ENCODE results near the gene BRF1.

Gene BRF1

DNA sequence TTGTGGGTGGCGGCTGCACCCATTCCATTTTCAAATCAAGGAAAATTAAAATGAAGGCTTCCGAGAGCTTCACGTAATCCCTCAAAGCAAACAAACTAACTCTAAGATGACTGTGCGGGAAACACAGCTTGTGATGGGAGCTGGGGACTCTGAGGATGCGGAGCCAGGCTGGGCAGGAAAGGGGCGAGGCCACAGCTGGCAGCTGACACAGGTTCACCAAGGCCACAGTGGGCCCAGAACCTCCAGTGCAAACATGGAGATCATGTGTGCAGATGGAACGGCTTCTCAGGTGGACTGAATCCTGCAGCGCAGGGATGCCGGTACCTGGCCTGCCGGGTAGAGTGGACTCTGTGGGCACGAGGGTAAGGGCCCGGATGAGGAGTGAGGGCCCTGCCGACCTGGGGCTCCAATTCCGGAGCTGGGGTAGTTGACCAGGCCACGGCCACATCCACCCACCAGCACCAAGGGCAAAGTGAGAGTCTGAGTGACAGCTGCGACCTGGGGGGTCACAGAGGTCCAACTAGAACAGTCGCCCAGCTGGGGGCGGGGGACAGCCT, 71.6 kb downstream of the BRF1 start:
- no peak for DNase-seq (ENCODE audit: low spot score)

DNA sequence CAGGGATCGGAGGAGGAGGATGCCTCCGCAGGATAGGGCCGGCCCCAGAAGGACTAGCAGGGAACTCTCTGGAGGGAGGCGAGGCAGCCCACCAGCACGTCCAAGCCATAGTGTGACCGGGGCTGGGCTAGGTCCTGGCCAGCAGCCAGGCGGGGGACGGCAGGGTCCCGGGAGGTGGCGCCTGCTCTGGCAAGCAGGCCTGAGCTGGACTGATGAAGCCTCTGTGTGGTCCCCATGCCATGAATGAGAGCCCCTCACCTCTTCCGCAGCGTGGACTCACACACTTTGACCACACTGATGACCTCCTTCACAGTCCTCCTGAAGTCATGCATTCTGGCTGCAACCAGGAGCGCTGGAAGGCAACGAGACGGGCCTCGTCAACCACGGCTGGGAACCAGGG, 72.2 kb downstream of the BRF1 start:
- no peak for DNase-seq (ENCODE audit: low spot score)

- no peak for DNase-seq (ENCODE audit: low spot score)
These were observed 73.5 kb downstream of the BRF1 start for GRCh38 chr14:105227346-105227745.

DNA sequence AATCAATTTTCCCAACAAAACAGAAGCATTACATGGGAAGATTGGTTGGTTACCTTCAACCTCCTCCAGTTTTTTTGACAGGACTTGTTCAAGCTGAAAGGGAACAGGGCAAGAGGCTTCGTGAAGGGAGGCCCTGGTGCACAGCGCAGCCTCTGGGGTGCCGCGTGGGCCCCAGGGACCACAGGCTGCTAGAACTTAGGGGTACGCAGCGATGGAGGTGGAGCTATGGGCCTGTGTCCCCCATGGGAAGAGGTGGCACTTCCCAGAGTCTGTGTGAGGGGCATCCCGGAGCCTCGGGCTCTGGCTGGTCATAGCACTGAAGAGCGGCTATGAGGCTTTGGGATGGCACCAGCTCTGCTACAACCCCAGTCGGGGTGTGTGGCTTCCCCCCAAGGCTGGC, 74.6 kb downstream of the BRF1 start:
- DNase-seq (ENCODE audit: low spot score) = no peak

DNA sequence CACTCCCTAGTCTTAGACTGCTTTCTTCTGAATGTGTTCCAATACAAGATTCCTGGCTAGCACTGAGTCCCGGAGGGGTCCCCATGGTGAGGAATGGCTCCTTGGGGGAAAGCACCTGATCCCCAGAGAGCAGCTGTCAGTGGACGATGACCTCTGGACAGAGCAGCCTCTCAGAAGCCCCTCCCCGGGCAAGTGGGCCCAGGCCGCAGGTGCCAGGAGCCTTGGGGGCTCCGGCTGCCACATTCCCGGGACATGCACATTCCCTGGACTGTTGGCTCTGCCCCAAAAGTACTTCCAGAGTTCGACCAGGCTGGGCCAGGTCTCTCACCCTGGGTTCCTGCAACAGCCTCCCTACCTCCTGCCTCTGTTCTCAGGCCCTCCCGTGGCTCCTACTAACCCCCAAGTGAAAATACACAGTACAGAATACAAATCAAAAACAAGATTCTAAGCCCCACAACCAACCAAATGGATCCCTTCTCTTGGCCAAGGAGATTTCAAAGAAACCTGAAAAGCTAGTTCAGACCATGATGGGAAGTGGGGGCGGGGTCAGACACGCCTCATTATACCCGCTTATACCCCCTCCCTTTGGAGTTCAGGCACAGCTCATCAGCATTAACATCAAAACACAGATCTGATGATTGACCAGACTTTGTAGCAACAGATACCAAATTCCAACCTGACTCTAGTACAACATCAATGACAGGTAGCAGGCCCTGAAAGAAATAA, 75.8 kb downstream of the BRF1 start:
- no peak for DNase-seq (ENCODE audit: low spot score)

- no peak for DNase-seq (ENCODE audit: low spot score)
These were observed 76.8 kb downstream of the BRF1 start for GRCh38 chr14:105223770-105224544.

DNA sequence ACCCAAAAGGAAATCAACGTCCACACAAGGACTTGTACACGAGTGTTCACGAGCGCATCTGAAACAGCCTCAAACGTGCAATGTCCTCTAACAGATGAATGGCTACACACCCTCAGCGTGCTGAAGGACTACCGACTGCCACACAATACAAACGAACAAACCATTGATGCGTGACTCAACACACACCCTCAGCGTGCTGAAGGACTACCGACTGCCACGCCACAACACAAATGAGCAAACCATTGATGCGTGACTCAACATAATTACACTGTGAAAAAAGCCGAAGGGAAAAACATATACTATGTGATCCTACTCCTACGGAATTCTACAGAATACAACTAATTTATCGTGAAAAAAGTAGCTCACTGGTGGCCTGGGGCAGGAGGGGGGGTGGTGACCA, 77.5 kb downstream of the BRF1 start:
- no peak for DNase-seq (ENCODE audit: low spot score)

GRCh38 chr14:105221598-105222178, 79.1 kb downstream of the BRF1 start:
- DNase-seq (ENCODE audit: low spot score) = no peak

- no peak for DNase-seq (ENCODE audit: low spot score)
These were observed 79.9 kb downstream of the BRF1 start for GRCh38 chr14:105220699-105221597.

DNA sequence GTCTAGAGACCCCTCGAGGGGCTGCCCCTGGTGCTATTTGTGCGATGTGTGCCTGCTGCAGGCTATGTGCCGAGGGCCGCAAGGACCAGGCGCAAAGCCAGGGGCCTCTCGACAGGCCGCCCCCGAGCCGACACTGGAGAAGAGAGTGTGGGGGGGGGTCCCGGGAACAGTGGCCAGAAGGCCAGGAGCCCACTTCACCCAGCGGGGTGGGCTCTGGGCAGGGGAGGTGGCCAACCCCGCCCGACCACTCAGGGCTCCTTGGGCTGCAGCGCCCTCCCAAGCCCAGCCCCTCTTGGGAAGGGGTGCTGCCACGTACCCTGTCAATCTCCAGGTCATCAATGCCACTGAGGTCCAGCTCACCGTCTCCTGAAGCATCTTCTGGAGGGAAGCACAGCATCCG, 81.0 kb downstream of the BRF1 start:
- DNase-seq (ENCODE audit: low spot score) = no peak

DNA sequence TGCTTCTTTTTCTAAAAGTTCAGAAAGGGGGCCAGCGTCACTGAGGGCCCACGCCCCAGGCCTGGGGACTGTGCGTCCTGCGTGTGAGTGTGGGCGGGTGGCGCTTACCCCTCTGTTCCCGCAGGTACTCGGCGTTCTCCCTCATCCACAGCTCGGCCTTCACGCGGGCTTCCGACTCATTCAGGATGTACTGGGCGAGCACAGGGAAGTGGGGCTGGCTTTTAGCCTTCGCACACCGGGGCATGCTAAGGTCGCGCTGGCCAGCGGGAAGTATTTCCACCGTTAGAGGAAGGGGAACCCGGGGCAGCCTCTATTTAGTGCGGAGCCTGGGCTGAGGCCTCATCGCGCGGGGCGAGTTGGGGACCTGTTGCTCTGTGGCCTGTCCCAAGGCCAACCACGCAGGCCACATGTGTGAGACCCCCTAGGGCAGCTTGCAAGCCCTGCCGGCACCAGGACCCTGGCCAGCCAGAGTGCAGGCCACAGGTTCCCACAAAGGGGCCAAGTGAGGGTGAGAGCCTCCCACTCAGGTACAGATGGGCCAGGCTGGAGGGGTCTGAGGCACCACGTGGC, 81.7 kb downstream of the BRF1 start:
- no peak for DNase-seq (ENCODE audit: low spot score)

GRCh38 chr14:105218611-105219010, 82.2 kb downstream of the BRF1 start:
- DNase-seq (ENCODE audit: low spot score) = no peak

DNA sequence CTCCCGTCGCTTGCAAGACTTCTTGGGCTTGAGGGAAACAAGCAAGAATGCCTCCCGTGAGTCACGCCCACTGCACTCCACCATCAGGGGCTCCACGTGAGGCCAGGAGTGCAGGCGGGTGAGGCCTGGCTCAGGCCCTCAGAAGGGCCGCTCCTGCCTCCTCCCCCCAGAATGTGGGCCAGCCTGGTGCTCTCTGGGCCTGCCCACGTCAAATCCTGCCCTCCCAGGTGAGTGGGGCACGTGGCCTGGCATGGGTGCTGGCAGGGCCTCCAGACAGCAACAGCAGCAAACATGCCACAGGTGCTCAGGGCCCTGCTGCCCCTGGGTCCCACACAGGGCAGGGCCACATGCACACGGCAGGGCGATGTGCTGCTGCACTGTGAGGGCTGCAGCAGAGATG, 83.0 kb downstream of the BRF1 start:
- DNase-seq (ENCODE audit: low spot score) = no peak

DNA sequence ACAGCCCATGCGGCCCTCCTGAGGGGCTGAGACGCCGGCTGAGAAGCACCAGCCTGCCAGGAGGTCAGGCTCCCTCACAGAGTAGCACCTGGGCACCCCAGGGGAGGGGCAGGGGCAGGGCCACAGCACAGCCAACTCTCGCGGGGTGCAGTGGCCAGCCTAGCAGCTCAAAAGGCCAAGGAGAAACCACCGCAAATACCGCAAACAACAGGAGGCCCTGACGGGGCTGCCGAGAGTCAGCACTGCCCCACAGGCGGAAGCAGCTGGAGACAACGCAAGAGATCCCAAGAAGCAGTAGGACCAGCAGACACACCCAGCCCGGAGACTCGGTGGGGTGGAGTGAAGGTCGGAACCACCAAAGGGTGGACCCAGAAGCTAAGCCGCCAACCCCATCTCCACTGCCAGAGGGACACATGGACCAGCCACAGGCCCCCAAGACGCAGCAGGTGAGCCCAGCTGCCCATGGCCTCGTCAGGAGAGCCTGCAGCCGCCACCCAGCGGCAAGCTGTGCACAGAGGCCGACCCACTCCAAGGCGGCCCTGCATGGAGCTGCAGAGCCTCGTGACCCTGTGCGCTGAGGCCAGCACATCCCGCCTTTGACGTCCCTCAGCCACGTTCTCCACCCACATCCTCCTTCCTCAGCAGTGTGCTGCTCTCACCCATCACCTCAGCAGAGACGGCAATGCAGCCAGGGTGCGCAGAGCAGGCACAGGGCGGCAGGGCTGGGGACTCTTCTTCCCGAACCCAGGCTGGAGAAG, 84.1 kb downstream of the BRF1 start:
- DNase-seq (ENCODE audit: low spot score) = no peak

GRCh38 chr14:105215602-105216001, 85.2 kb downstream of the BRF1 start:
- DNase-seq (ENCODE audit: low spot score) = no peak

GRCh38 chr14:105214324-105214915, 86.4 kb downstream of the BRF1 start:
- no peak for DNase-seq (ENCODE audit: low spot score)

DNA sequence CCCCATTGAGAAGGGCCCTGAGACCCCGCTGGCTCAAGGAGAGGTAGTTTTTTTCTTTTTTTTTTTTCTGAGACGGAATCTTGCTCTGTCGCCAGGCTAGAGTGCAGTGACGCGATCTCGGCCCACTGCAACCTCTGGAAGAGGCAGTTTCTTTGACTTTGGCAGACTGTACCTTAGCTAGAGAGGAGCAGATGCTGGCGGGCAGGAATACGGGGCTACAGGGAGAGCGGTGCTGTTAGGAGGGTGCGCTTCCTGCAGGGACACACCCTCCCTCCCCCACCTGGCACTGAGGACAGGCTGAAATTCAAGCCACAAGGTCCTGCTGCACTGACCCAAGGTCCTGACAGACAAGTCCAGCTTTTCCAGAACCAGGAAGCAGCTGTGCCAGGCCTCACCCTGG, 87.4 kb downstream of the BRF1 start:
- DNase-seq (ENCODE audit: low spot score) = no peak

DNA sequence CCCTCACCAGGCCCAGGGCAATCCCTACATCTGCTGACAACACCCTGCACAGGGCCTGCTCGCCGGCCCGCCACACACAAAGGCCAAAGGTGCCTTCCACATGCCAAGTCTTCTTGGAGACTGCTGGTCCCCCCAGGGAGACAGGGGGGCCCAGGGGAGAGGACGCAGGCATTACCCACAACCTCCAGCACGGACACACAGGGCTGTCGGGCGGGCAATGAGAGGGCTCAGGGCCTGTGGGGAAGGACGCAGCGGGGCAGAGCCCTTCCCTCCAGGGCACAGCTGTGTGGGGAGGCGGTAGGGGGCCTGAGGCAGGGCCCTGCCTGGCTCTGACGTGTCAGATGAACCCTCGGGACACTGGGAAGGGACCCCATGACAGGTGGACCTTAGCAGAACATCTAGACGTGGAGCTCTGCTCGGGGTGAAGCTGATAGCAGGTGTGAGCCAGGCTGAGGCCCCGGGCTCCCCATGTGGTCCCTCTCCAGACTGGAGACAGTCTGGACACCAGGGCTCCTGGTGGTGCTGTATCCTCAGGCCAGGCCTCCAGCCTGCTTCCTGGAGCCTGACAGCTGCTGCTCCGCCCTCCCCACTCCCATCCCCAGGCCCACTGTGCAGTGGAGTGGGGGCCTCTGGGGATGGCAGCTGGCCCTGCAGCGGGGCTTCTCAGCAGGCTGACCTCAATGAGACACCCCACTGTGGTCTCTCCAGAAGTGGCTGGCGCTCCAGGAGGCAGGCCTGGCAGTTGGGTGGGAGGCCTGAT, 88.1 kb downstream of the BRF1 start:
- DNase-seq (ENCODE audit: low spot score) = no peak

DNA sequence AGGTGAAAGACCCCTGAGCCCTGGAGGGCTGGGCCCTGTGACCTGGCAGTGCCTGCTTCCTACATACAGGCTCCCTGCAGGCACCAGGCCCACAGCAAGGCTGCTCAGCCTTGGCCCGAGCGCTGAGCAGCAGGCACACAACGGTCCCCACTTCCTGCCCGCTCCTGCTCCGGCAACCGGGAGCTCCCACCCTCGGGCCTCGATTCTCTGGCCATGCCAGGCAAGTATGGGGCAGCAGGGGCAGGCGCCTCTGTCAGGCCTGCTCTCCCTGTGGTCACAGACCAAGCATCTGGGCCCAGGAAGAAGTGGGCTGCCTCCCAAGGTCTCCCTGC, 89.1 kb downstream of the BRF1 start:
- DNase-seq (ENCODE audit: low spot score) = no peak
